SK-N-SH (cell line): ENCODE data around the gene CALHM5. TPM values are rescaled to one million over a fixed set of nuclear protein-coding genes. Genes with fewer than 3 reads are reported as not detected.

Source experiments
- CTCF ChIA-PET: fragments of 300-600, 350-600 bp; formaldehyde crosslinking; extraction: SDS; loops from one replicate; lab custom pipeline; 2021; lab: Yijun Ruan, JAX
- POLR2A ChIA-PET: fragments of 350-600 bp; sonication (Branson Sonifier 250); formaldehyde crosslinking; extraction: SDS; loops from one replicate; lab custom pipeline; 2020; ENCODE audit warnings: antibody characterized with exemption, inconsistent platforms; lab: Yijun Ruan, JAX
- DNase-seq: peaks from one replicate; pipeline ENCODE4 v3.0.0; 2012
- H2AFZ ChIP-seq: fragments of 200-600 bp; sonication (generic); 2 replicates; pipeline ENCODE4 v1.8.1; 2016; ENCODE audit warnings: antibody characterized with exemption, mild to moderate bottlenecking, low read depth
- H3F3A ChIP-seq: fragments of 200-600 bp; sonication (generic); replicated peaks from 2 replicates; pipeline ENCODE3; 2016; ENCODE audit warnings: antibody characterized with exemption, mild to moderate bottlenecking; ENCODE audit not compliant: insufficient read depth
- H3K27ac ChIP-seq, 2 experiments: fragments of 200-500 bp in 1 of 2; fragments of 200-600 bp in 1 of 2; sonication (Bioruptor generic) in 1 of 2; sonication (generic), shearing (Covaris generic) in 1 of 2; 2 replicates each; pipeline versions ENCODE4 v1.5.1 to v1.6.1; 2014 to 2016; ENCODE audit warnings: low read depth in 2 of 2, inconsistent platforms in 1 of 2, low read length in 1 of 2, mild to moderate bottlenecking in 1 of 2, mixed read lengths in 1 of 2
- H3K27me3 ChIP-seq: fragments of 200-600 bp; sonication (generic), shearing (Covaris generic); 2 replicates; pipeline ENCODE4 v1.6.1; 2016; ENCODE audit warnings: mixed run types; ENCODE audit not compliant: insufficient read depth
- H3K36me3 ChIP-seq, 2 experiments: fragments of 200-500 bp in 1 of 2; fragments of 200-600 bp in 1 of 2; sonication (Bioruptor generic) in 1 of 2; sonication (generic) in 1 of 2; replicated peaks in 1 of 2; 2 replicates each; pipeline versions ENCODE3 to v1.5.1; 2014 to 2016; ENCODE audit warnings: low read length in 1 of 2, mild to moderate bottlenecking in 1 of 2; ENCODE audit not compliant: insufficient read depth in 2 of 2, control insufficient read depth in 1 of 2
- H3K4me1 ChIP-seq, 2 experiments: fragments of 200-500 bp in 1 of 2; fragments of 200-600 bp in 1 of 2; sonication (Bioruptor generic) in 1 of 2; sonication (generic), shearing (Covaris generic) in 1 of 2; 2 replicates each; pipeline versions ENCODE4 v1.5.1 to v1.6.1; 2014 to 2016; ENCODE audit warnings: low read depth in 1 of 2, low read length in 1 of 2, mixed run types in 1 of 2; ENCODE audit not compliant: insufficient read depth in 2 of 2, control insufficient read depth in 1 of 2
- H3K4me2 ChIP-seq: fragments of 200-600 bp; sonication (generic), shearing (Covaris generic); 2 replicates; pipeline ENCODE4 v1.6.1; 2017; ENCODE audit warnings: mixed run types
- H3K4me3 ChIP-seq, 2 experiments: fragments of 200-500 bp in 1 of 2; fragments of 200-600 bp in 1 of 2; sonication (Bioruptor generic) in 1 of 2; sonication (generic), shearing (Covaris generic) in 1 of 2; 2 replicates each; pipeline versions ENCODE4 v1.5.1 to v1.8.1; 2014 to 2016; ENCODE audit warnings: low read depth in 2 of 2, inconsistent platforms in 1 of 2, low read length in 1 of 2, mild to moderate bottlenecking in 1 of 2, mixed read lengths in 1 of 2, moderate library complexity in 1 of 2
- H3K79me2 ChIP-seq: fragments of 200-600 bp; sonication (generic); 2 replicates; pipeline ENCODE4 v1.8.1; 2017; ENCODE audit warnings: mild to moderate bottlenecking; ENCODE audit not compliant: insufficient read depth
- H3K9ac ChIP-seq: fragments of 200-600 bp; sonication (generic); 2 replicates; pipeline ENCODE4 v1.6.1; 2017; ENCODE audit warnings: mixed run types
- H3K9me2 ChIP-seq: fragments of 200-600 bp; sonication (generic); 2 replicates; pipeline ENCODE4 v1.6.1; 2017; ENCODE audit warnings: mixed run types
- H3K9me3 ChIP-seq: fragments of 200-600 bp; sonication (generic); 2 replicates; pipeline ENCODE4 v1.6.1; 2017; ENCODE audit warnings: mixed run types, mild to moderate bottlenecking, moderate library complexity
- H4K20me1 ChIP-seq: fragments of 200-600 bp; sonication (generic); 2 replicates; pipeline ENCODE4 v1.6.1; 2017; ENCODE audit warnings: mild to moderate bottlenecking, mixed run types; ENCODE audit not compliant: insufficient read depth
- CHD2 ChIP-seq: fragments of 150-350 bp; IDR thresholded peaks from 2 replicates; pipeline ENCODE4 v1.6.1; 2018; ENCODE audit warnings: low read length; ENCODE audit not compliant: partially characterized antibody
- FOXM1 ChIP-seq: IDR thresholded peaks from 2 replicates; pipeline ENCODE4 v1.4.0; 2012; ENCODE audit warnings: low read depth, mild to moderate bottlenecking
- GABPA ChIP-seq: IDR thresholded peaks from 2 replicates; pipeline ENCODE4 v1.4.0; 2012; ENCODE audit warnings: low read depth, mild to moderate bottlenecking
- MXI1 ChIP-seq: IDR thresholded peaks from 2 replicates; pipeline ENCODE4 v1.6.1; 2012; ENCODE audit warnings: mild to moderate bottlenecking, low read depth, low read length, improper control_type of control experiment
- PBX3 ChIP-seq: IDR thresholded peaks from 2 replicates; pipeline ENCODE4; 2012
- POLR2AphosphoS5 ChIP-seq: IDR thresholded peaks from 2 replicates; pipeline ENCODE4 v1.6.1; 2012; ENCODE audit warnings: low read depth, low read length
- RAD21 ChIP-seq: IDR thresholded peaks from 2 replicates; pipeline ENCODE4 v1.6.1; 2012; ENCODE audit warnings: mild to moderate bottlenecking, low read length
- RCOR1 ChIP-seq: fragments of 150-350 bp; IDR thresholded peaks from 2 replicates; pipeline ENCODE4 v1.6.1; 2017; ENCODE audit warnings: antibody characterized with exemption, low read length
- RFX5 ChIP-seq: IDR thresholded peaks from 2 replicates; pipeline ENCODE4 v1.6.1; 2012; ENCODE audit warnings: mild to moderate bottlenecking, improper control_type of control experiment, low read length
- SIN3A ChIP-seq: IDR thresholded peaks from 2 replicates; pipeline ENCODE4 v1.6.1; 2012; ENCODE audit warnings: low read depth, mild to moderate bottlenecking, low read length, moderate library complexity, borderline replicate concordance
- SMC3 ChIP-seq: IDR thresholded peaks from 2 replicates; pipeline ENCODE4 v1.6.1; 2012; ENCODE audit warnings: low read depth, low read length, improper control_type of control experiment
- TAF1 ChIP-seq: IDR thresholded peaks from 2 replicates; pipeline ENCODE4 v1.6.1; 2012; ENCODE audit warnings: low read depth, mild to moderate bottlenecking, low read length, moderate library complexity, borderline replicate concordance
- USF1 ChIP-seq: IDR thresholded peaks from 2 replicates; pipeline ENCODE4 v1.4.0; 2012; ENCODE audit warnings: low read depth, borderline replicate concordance
- YY1 ChIP-seq: IDR thresholded peaks from 2 replicates; pipeline ENCODE4 v1.4.0; 2012; ENCODE audit warnings: low read depth, mild to moderate bottlenecking
- WGBS: methylation state at CpG from one replicate; pipeline ENCODE4 v1.1.6; 2017; ENCODE audit warnings: low lambda C conversion rate; 5-methylcytosine and 5-hydroxymethylcytosine counted together
- polyA plus RNA-seq, 3 experiments: library from polyadenylated mRNA; depleted of rRNA; stranded (reverse); fragments of >200 nt; gene quantifications; 2 replicates each; pipeline ENCODE4 v1.2.3, GENCODE V29; 2012
- TF ChIP-seq, protein P1 (sequence below): fragments of 150-350 bp; IDR thresholded peaks from 2 replicates; pipeline ENCODE4 v1.6.1; 2016; ENCODE audit warnings: mild to moderate bottlenecking, low read depth, low read length

The CALHM5 gene
- polyA plus RNA-seq, 1 of the 3 experiments (the other 2 are of a cell fraction), result 0.38 TPM

DNA sequence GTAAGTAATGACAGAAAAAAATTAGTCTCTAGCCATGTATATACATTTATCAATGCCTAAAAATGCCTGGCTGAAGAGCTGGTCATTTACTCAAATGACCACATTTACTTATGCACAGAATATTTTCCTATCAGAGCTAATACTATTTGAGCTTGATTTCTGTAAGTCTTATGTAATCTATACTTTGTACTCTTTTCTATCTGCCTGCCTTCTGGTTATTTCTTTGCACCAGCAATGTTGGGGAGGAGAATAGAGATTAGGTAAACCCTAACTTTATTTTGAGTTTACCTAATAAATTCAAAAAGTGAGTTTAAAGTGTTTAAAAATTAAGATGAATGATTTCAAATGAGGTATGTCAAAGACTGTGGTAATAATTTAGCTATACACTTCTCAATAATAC, 3.7 kb downstream of the CALHM5 start (continued):
- TF ChIP-seq PBX3 (no peak), POLR2AphosphoS5 (no peak)

- POLR2A ChIA-PET, result no interaction called here
- H4K20me1 ChIP-seq, result no peaks in the 10 kb centered on the region
- H3F3A ChIP-seq, result no peaks in the 10 kb centered on the region
- CTCF ChIA-PET, result interaction anchor here (0.9 to 1.2 kb wide), 3 partner anchors 14 to 231 kb away, joined by 3 to 4 read pairs (median 4); no protein-coding TSS in a partner anchor
- no peaks in the 10 kb centered on the region for H3K9me2 ChIP-seq
- H3K27me3 ChIP-seq, result no peaks in the 10 kb centered on the region
- no peaks in the 10 kb centered on the region for H3K9me3 ChIP-seq
- no peak overlapping the region for H2AFZ ChIP-seq
- TF ChIP-seq USF1 (no peak), RCOR1 (no peak)
- no peak for DNase-seq
- no peak overlapping the region for H3K27ac ChIP-seq
- no peaks in the 10 kb centered on the region for H3K36me3 ChIP-seq
- H3K4me1 ChIP-seq, result no peaks in the 10 kb centered on the region
- no peak overlapping the region for H3K4me2 ChIP-seq
- H3K4me3 ChIP-seq, result no peak overlapping the region
- no peak overlapping the region for H3K9ac ChIP-seq
- no peaks in the 10 kb centered on the region for H3K79me2 ChIP-seq
- WGBS, result 86% methylated on average over 4 of the region's 4 CpGs
These were observed 7.4 kb downstream of the CALHM5 start for GRCh38 chr6:116518621-116519368.

DNA sequence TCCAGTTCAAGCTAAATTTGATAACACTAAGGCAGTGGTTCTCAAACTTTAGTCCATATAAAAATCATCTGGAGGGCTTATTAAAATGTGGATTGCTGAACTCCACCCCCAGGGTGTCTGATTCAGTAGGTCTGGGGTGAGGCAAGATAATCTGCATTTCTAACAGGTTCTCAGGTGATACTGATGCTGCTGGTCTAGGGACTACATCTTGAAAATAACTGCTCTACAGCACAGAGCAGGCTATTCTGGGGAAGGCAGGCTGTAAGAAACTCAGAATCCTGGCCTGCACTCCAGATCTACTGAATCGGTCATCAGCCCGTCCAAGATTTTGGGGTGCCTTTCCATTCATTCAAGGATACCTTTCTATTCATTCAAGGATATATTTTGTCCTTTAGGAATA, 11.5 kb downstream of the CALHM5 start:
- Histone ChIP-seq H3K9me2 (no peaks in the 10 kb centered on the region), H3K36me3 (no peaks in the 10 kb centered on the region), H3K9ac (no peak overlapping the region), H3K4me3 (no peak overlapping the region), H3K4me2 (no peak overlapping the region), H2AFZ (no peak overlapping the region), H3K27ac (no peak overlapping the region), H3K27me3 (no peaks in the 10 kb centered on the region), H3K79me2 (no peaks in the 10 kb centered on the region), H3K4me1 (no peaks in the 10 kb centered on the region), H3K9me3 (no peaks in the 10 kb centered on the region), H3F3A (no peaks in the 10 kb centered on the region), H4K20me1 (no peaks in the 10 kb centered on the region)
- no peak for TF ChIP-seq MXI1
- no peak for TF ChIP-seq PBX3
- no peak for TF ChIP-seq YY1
- TF ChIP-seq, protein P1, sequence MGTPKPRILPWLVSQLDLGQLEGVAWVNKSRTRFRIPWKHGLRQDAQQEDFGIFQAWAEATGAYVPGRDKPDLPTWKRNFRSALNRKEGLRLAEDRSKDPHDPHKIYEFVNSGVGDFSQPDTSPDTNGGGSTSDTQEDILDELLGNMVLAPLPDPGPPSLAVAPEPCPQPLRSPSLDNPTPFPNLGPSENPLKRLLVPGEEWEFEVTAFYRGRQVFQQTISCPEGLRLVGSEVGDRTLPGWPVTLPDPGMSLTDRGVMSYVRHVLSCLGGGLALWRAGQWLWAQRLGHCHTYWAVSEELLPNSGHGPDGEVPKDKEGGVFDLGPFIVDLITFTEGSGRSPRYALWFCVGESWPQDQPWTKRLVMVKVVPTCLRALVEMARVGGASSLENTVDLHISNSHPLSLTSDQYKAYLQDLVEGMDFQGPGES, result no peak
- TF ChIP-seq FOXM1, result no peak
- TF ChIP-seq TAF1, result no peak
- TF ChIP-seq CHD2, result no peak
- TF ChIP-seq SIN3A, result no peak
- TF ChIP-seq RCOR1, result no peak
- TF ChIP-seq SMC3, result no peak
- no peak for TF ChIP-seq RFX5
- no peak for TF ChIP-seq RAD21
- no peak for TF ChIP-seq GABPA
- 90% methylated on average over 2 of the region's 2 CpGs for WGBS
- ChIA-PET POLR2A (no interaction called here), CTCF (interaction anchor here (0.7 to 1.5 kb wide), 6 partner anchors 38 to 254 kb away, joined by 3 to 5 read pairs (median 3); partner anchors contain the start of genes RWDD1 and TSPYL1)
- no peak for DNase-seq
